B cell (primary cell): ENCODE measurements around the gene HHIPL1. TPM values are rescaled to one million over a fixed set of nuclear protein-coding genes. Genes with fewer than 3 reads are reported as not detected.

Source experiments
- ATAC-seq: fragments of 200-7000 bp; cut with Tn5 transposase; one replicate; pipeline ENCODE4 v1.10.0; 2021; ENCODE audit warnings: low read depth, mild to moderate bottlenecking, moderate number of reproducible peaks, moderate library complexity
- CTCF ChIA-PET: fragments of 350-600 bp; sonication (Branson Sonifier 250); formaldehyde crosslinking; loops from one replicate; lab custom pipeline; 2021; ENCODE audit warnings: antibody characterized with exemption, inconsistent platforms; lab: Charles Lee
- POLR2A ChIA-PET: fragments of 350-600 bp; sonication (Branson Sonifier 250); formaldehyde crosslinking; loops from one replicate; lab custom pipeline; 2021; ENCODE audit warnings: antibody characterized with exemption; lab: Charles Lee
- DNase-seq: peaks from one replicate; pipeline ENCODE4 v3.0.0; 2013
- H2AFZ ChIP-seq: 2 replicates; pipeline ENCODE4 v1.6.1; 2012; ENCODE audit warnings: mild to moderate bottlenecking, low read depth, low read length; ENCODE audit not compliant: insufficient read depth, poor library complexity, severe bottlenecking
- H3K27ac ChIP-seq, 2 donors: 1 replicate in 1 of 2; 2 replicates in 1 of 2; pipeline ENCODE4 v1.5.1; 2012 to 2013; ENCODE audit warnings: low read length in 2 of 2, mild to moderate bottlenecking in 2 of 2, moderate library complexity in 1 of 2
- H3K27me3 ChIP-seq, 4 experiments: fragments of 200-600 bp in 1 of 4; sonication (generic) in 1 of 4; replicated peaks in 1 of 4; 1 replicate in 2 of 4; 2 replicates in 2 of 4; pipeline versions ENCODE4 v1.6.1 to v1.7.0; 2013 to 2016; ENCODE audit warnings: low read length in 3 of 4, mild to moderate bottlenecking in 2 of 4, mixed read lengths in 1 of 4, moderate library complexity in 1 of 4; ENCODE audit not compliant: insufficient read depth in 4 of 4, control insufficient read depth in 3 of 4; ENCODE audit errors: control extremely low read depth in 1 of 4
- H3K36me3 ChIP-seq, 2 experiments: replicated peaks in 1 of 2; 1 replicate in 1 of 2; 2 replicates in 1 of 2; pipeline versions ENCODE4 v1.6.1 to v1.7.1; 2013; ENCODE audit warnings: low read length in 1 of 2; ENCODE audit not compliant: insufficient read depth in 2 of 2, control insufficient read depth in 1 of 2; ENCODE audit errors: control extremely low read depth in 1 of 2, extremely low read depth in 1 of 2
- H3K4me1 ChIP-seq, 2 donors: fragments of 200-600 bp in 1 of 2; sonication (generic) in 1 of 2; 1 replicate in 1 of 2; 2 replicates in 1 of 2; pipeline versions ENCODE4 v1.5.1 to v1.6.1; 2013 to 2017; ENCODE audit warnings: low read length in 2 of 2; ENCODE audit not compliant: control insufficient read depth in 2 of 2, insufficient read depth in 2 of 2
- H3K4me2 ChIP-seq: replicated peaks from 2 replicates; pipeline ENCODE3; 2012; ENCODE audit warnings: mild to moderate bottlenecking, low read depth, low read length; ENCODE audit not compliant: poor library complexity, severe bottlenecking
- H3K4me3 ChIP-seq, 5 experiments: fragments of 200-600 bp in 1 of 5; sonication (generic) in 1 of 5; 1 replicate in 3 of 5; 2 replicates in 2 of 5; pipeline versions ENCODE4 v1.5.1 to v1.7.0; 2011 to 2016; ENCODE audit warnings: low read length in 4 of 5, mild to moderate bottlenecking in 4 of 5, low read depth in 2 of 5, control low read depth in 1 of 5, moderate library complexity in 1 of 5; ENCODE audit not compliant: insufficient read depth in 1 of 5; ENCODE audit errors: control extremely low read depth in 1 of 5, extremely low read depth in 1 of 5
- H3K79me2 ChIP-seq: fragments of 200-600 bp; sonication (generic); one replicate; pipeline ENCODE4 v1.6.0; 2016; ENCODE audit warnings: low read length; ENCODE audit not compliant: control insufficient read depth, insufficient read depth
- H3K9ac ChIP-seq: fragments of 200-600 bp; sonication (generic); 2 replicates; pipeline ENCODE4 v1.6.1; 2017; ENCODE audit warnings: mild to moderate bottlenecking, low read length, moderate library complexity
- H3K9me3 ChIP-seq, 3 donors: one replicate each; pipeline versions ENCODE4 v1.6.1 to v1.7.1; 2013; ENCODE audit warnings: low read length in 2 of 3; ENCODE audit not compliant: control insufficient read depth in 2 of 3, insufficient read depth in 1 of 3; ENCODE audit errors: control extremely low read depth in 1 of 3
- H4K20me1 ChIP-seq: 2 replicates; pipeline ENCODE4 v1.6.0; 2012; ENCODE audit warnings: mild to moderate bottlenecking, low read length; ENCODE audit not compliant: insufficient read depth, control insufficient read depth, poor library complexity, severe bottlenecking
- H3K27ac Mint-ChIP-seq: one replicate; pipeline ENCODE4 v1.8.0; 2021; ENCODE audit warnings: mixed read lengths
- H3K27me3 Mint-ChIP-seq: one replicate; pipeline ENCODE4 v1.8.0; 2021; ENCODE audit warnings: mixed read lengths
- H3K4me1 Mint-ChIP-seq: one replicate; pipeline ENCODE4 v1.8.0; 2021; ENCODE audit warnings: mixed read lengths
- H3K4me3 Mint-ChIP-seq: one replicate; pipeline ENCODE4 v1.8.0; 2021; ENCODE audit warnings: mixed read lengths
- H3K9me3 Mint-ChIP-seq: one replicate; pipeline ENCODE4 v1.8.0; 2022; ENCODE audit warnings: mixed read lengths; ENCODE audit not compliant: insufficient read depth
- EZH2 ChIP-seq: IDR thresholded peaks from 2 replicates; pipeline ENCODE4 v1.6.1; 2012; ENCODE audit warnings: borderline replicate concordance, low read depth, mild to moderate bottlenecking, moderate library complexity, low read length; ENCODE audit not compliant: insufficient read depth, poor library complexity, severe bottlenecking
- WGBS: methylation state at CpG from one replicate; pipeline ENCODE4 v1.1.5; 2013; ENCODE audit warnings: missing lambda C conversion rate; ENCODE audit not compliant: insufficient coverage; 5-methylcytosine and 5-hydroxymethylcytosine counted together
- intact Hi-C: fragments of 100-400 bp; cut with micrococcal nuclease; formaldehyde crosslinking; loops from one replicate; pipeline ENCODE4 v1.10.0; 2022
- polyA minus RNA-seq: library from RNA; depleted of rRNA, polyadenylated mRNA; stranded (reverse); fragments of >200 nt; gene quantifications from 2 replicates; pipeline ENCODE4 v1.2.3, GENCODE V29; 2012
- polyA plus RNA-seq: library from polyadenylated mRNA; depleted of rRNA; stranded (reverse); fragments of >200 nt; gene quantifications from 2 replicates; pipeline ENCODE4 v1.2.3, GENCODE V29; 2012
- total RNA-seq, 2 donors: library from RNA; stranded (reverse); fragments of 120-200 nt in 1 of 2; gene quantifications; 1 replicate in 1 of 2; 2 replicates in 1 of 2; pipeline versions ENCODE4 v1.2.3 to v1.2.4, GENCODE V29; 2013 to 2022
- TF ChIP-seq, protein P1 (sequence below): fragments of 200-600 bp; IDR thresholded peaks from one replicate; pipeline ENCODE4 v1.8.0; 2022; ENCODE audit warnings: antibody characterized with exemption, mild to moderate bottlenecking

The HHIPL1 gene
- not detected in 2 replicates for total RNA-seq
- total RNA-seq (2013): 0.05 TPM
- polyA plus RNA-seq: not detected in 2 replicates
- 0.07 TPM in 1 of 2 replicates, not detected in the other for polyA minus RNA-seq

- intact Hi-C loops: no loop called here
- no peak within 1 kb of the TSS for H3K4me3 Mint-ChIP-seq
- H3K27ac Mint-ChIP-seq: no peak within 1 kb of the TSS
Measured at GRCh38 chr14:99644723-99645544, at the start of gene HHIPL1. Gene HHIPL1, plus strand, starts transcription at chr14:99645129. Its CDS starts 79 bp downstream, at chr14:99645208.

GRCh38 chr14:99595524-99595923, 49.4 kb upstream of the HHIPL1 start:
- no peaks in the 10 kb centered on the region for H3K27me3 ChIP-seq
- no peak for TF ChIP-seq EZH2
- TF ChIP-seq, protein P1, sequence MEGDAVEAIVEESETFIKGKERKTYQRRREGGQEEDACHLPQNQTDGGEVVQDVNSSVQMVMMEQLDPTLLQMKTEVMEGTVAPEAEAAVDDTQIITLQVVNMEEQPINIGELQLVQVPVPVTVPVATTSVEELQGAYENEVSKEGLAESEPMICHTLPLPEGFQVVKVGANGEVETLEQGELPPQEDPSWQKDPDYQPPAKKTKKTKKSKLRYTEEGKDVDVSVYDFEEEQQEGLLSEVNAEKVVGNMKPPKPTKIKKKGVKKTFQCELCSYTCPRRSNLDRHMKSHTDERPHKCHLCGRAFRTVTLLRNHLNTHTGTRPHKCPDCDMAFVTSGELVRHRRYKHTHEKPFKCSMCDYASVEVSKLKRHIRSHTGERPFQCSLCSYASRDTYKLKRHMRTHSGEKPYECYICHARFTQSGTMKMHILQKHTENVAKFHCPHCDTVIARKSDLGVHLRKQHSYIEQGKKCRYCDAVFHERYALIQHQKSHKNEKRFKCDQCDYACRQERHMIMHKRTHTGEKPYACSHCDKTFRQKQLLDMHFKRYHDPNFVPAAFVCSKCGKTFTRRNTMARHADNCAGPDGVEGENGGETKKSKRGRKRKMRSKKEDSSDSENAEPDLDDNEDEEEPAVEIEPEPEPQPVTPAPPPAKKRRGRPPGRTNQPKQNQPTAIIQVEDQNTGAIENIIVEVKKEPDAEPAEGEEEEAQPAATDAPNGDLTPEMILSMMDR: no peak
- H3K27ac ChIP-seq: no peak overlapping the region
- no peaks in the 10 kb centered on the region for H4K20me1 ChIP-seq
- ATAC-seq (no peak), DNase-seq (no peak)
- Mint-ChIP-seq H3K9me3 (no peaks in the 10 kb centered on the region), H3K27ac (no peak overlapping the region), H3K27me3 (peaks cover 3% of the 10 kb centered on the region), H3K4me3 (peak overlapping the region; percentile 26), H3K4me1 (peaks cover 9% of the 10 kb centered on the region)
- ChIA-PET POLR2A (no interaction called here), CTCF (no interaction called here)
- H3K9me3 ChIP-seq: no peaks in the 10 kb centered on the region
- peak overlapping the region; percentile 51 for H2AFZ ChIP-seq
- no peaks in the 10 kb centered on the region for H3K36me3 ChIP-seq
- H3K79me2 ChIP-seq: no peaks in the 10 kb centered on the region
- peaks cover 0 to 8% of the 10 kb centered on the region in 2 donors for H3K4me1 ChIP-seq
- peak overlapping the region; percentile 46 for H3K4me2 ChIP-seq
- intact Hi-C loops: no loop called here
- 93% methylated on average over 6 of the region's 7 CpGs for WGBS
- no peak overlapping the region for H3K4me3 ChIP-seq
- H3K9ac ChIP-seq: no peak overlapping the region

More at GRCh38 chr14:99644723-99645544, at the start of gene HHIPL1:
- Histone ChIP-seq H3K4me2 (peak within 1 kb of the TSS; percentile 35), H2AFZ (no peak within 1 kb of the TSS), H3K4me1 (peaks cover 3% of the 10 kb centered on the region in 2 donors), H3K9me3 (peaks cover 0 to 6% (median 0%) of the 10 kb centered on the region in 3 donors), H3K4me3 (no peak within 1 kb of the TSS), H3K79me2 (no peaks in the 10 kb centered on the region), H3K27ac (no peak within 1 kb of the TSS), H3K36me3 (no peaks in the 10 kb centered on the region), H4K20me1 (no peaks in the 10 kb centered on the region), H3K9ac (no peak within 1 kb of the TSS), H3K27me3 (peaks cover 0 to 29% (median 8%) of the 10 kb centered on the region in 4 experiments)
- Mint-ChIP-seq H3K27me3 (peaks cover 21% of the 10 kb centered on the region), H3K4me1 (peaks cover 5% of the 10 kb centered on the region), H3K9me3 (no peaks in the 10 kb centered on the region)
- ChIA-PET CTCF (no interaction called here), POLR2A (no interaction called here)
- ATAC-seq (no peak), DNase-seq (no peak)
- WGBS: 9% methylated on average over 89 of the region's 91 CpGs
- no peak for TF ChIP-seq EZH2
- TF ChIP-seq, protein P1: no peak
